Measurements from ENCODE around the gene GRK6. TPM values are rescaled to one million over a fixed set of nuclear protein-coding genes. Genes with fewer than 3 reads are reported as not detected.
A peak's percentile ranks its signal among the peaks of the same experiment; 100 is the strongest.

GRK6 gene
- total RNA-seq, 3 donors from 2014 or later, result 21.3 to 25.0 (median 22.1) TPM

GRCh38 chr5:177443144-177443983 lies 16.9 kb downstream of the GRK6 start:
- Histone ChIP-seq H3K27ac (no peak overlapping the region), H3K27me3 (peaks cover 0 to 3% of the 10 kb centered on the region in 2 donors), H3K4me3 (no peak overlapping the region), H3K36me3 (no peaks in the 10 kb centered on the region), H3K9me3 (no peaks in the 10 kb centered on the region), H3K4me1 (peaks cover 0 to 13% of the 10 kb centered on the region in 2 donors)
- intact Hi-C loops (cut with DNase I; ENCODE audit: low total_unique reads), result no loop called here
- no peak for TF ChIP-seq POLR2AphosphoS5 (IDR thresholded peaks at IDR 0.05)
- DNase-seq (ENCODE audit: low spot score in 2 of 2), result no peak

DNA sequence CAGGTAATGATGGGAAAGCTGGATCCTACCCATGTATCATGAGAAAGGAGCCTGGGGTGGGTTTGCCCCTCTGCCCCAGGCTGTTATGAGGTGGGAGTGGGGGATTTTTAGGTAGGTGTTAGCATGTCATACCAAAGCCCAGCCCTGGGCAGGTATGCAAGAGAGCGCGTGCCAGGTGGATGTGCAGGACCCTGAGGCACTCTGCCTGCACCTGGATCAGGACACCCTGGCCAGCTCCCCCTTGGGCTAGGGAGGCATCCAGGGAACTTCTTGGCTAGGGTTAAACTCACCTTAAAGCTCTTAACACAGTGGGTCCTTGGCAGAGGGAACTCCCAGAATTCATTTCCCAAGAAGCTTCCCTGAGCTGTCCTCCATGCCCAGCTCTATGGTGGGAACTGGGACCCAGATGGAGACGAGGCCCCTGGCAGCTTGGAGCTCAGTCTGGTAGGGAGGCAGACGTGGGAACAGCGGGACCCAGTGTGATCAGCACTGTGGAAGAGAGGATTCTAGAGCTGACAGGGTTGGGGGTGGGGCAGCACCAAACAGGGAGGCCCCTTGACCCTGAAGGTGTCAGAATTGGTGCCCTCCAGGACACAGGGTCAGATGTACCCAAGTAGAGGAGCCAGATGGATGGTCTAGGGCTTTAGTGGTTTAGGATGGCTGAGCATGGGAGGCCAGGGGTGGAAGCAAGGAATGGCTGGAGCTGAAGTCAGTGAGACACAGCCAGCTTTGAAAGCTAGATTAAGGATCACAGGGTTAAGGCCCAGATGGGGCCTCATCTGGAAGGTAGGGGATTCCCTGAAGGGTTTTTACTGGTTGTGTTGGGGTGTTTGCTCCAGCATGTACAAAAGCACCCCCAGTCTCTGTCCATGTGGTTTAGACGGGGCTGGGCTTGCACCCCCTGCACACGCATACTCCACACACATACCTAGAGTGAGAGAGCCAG lies 17.9 kb downstream of the GRK6 start:
- Histone ChIP-seq H3K27ac (no peak overlapping the region), H3K4me3 (no peak overlapping the region), H3K4me1 (peaks cover 0 to 13% of the 10 kb centered on the region in 2 donors), H3K36me3 (no peaks in the 10 kb centered on the region), H3K9me3 (no peaks in the 10 kb centered on the region), H3K27me3 (peaks cover 0 to 3% of the 10 kb centered on the region in 2 donors)
- intact Hi-C loops (cut with DNase I; ENCODE audit: low total_unique reads), result loop anchor here (5.0 kb wide), 1 partner anchor 37 kb away; the partner anchor contains the start of gene F12
- TF ChIP-seq POLR2A (IDR thresholded peaks at IDR 0.05), result no peak
- TF ChIP-seq CTCF (IDR thresholded peaks at IDR 0.05), result no peak
- no peak for TF ChIP-seq POLR2AphosphoS5 (IDR thresholded peaks at IDR 0.05)
- no peak for DNase-seq (ENCODE audit: low spot score in 2 of 2)

- H3K9me3 ChIP-seq, result no peaks in the 10 kb centered on the region
- peaks cover 0 to 13% of the 10 kb centered on the region in 2 donors for H3K4me1 ChIP-seq
- DNase-seq (ENCODE audit: low spot score in 2 of 2), result no peak
- no peak overlapping the region for H3K27ac ChIP-seq
- H3K27me3 ChIP-seq, result peaks cover 0 to 3% of the 10 kb centered on the region in 2 donors
- TF ChIP-seq CTCF (IDR thresholded peaks at IDR 0.05) (no peak), POLR2AphosphoS5 (IDR thresholded peaks at IDR 0.05) (no peak), POLR2A (IDR thresholded peaks at IDR 0.05) (no peak)
- intact Hi-C loops (cut with DNase I; ENCODE audit: low total_unique reads), result loop anchor here (5.0 kb wide), 1 partner anchor 38 kb away; the partner anchor contains the start of gene F12
- no peak overlapping the region for H3K4me3 ChIP-seq
- H3K36me3 ChIP-seq, result no peaks in the 10 kb centered on the region
These were observed 18.8 kb downstream of the GRK6 start for GRCh38 chr5:177445052-177445916.

DNA sequence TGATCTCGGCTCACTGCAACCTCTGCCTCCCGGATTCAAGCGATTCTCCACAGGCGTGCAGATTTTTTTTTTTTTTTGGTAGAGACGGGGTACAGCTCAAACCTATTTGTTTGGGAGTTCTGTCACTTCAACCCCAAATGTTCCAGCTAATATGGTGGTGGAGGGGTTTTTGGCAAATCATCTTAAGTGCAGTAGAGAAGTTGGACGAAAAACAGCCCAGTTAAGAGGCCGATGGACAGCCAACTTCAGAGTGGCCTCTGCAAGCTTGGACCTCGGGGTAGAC lies 19.4 kb downstream of the GRK6 start:
- Histone ChIP-seq H3K27me3 (peaks cover 0 to 3% of the 10 kb centered on the region in 2 donors), H3K36me3 (no peaks in the 10 kb centered on the region), H3K27ac (peak overlapping the region in 1 of 2 donors; percentile 32), H3K4me3 (peak overlapping the region in 2 of 3 donors; percentile 60 to 68), H3K4me1 (peaks cover 0 to 13% of the 10 kb centered on the region in 2 donors), H3K9me3 (no peaks in the 10 kb centered on the region)
- TF ChIP-seq POLR2A (IDR thresholded peaks at IDR 0.05), result no peak
- TF ChIP-seq CTCF (IDR thresholded peaks at IDR 0.05), result no peak
- no peak for TF ChIP-seq POLR2AphosphoS5 (IDR thresholded peaks at IDR 0.05)
- intact Hi-C loops (cut with DNase I; ENCODE audit: low total_unique reads), result loop anchor here (5.0 kb wide), 1 partner anchor 39 kb away; the partner anchor contains the start of gene F12
- no peak for DNase-seq (ENCODE audit: low spot score in 2 of 2)

Data from breast epithelium (tissue), 4 donors.